Cardiac muscle cell (in vitro differentiated cells and primary cell): ENCODE measurements around the gene AGBL5. TPM values are rescaled to one million over a fixed set of nuclear protein-coding genes. Genes with fewer than 3 reads are reported as not detected.
A peak's percentile ranks its signal among the peaks of the same experiment; 100 is the strongest.

Experiments
- DNase-seq, 2 donors: peaks; one replicate each; pipeline versions ENCODE4 v3.0.0 to v3.0.0-alpha.2; 2010 to 2017; ENCODE audit warnings: low read depth in 1 of 2, low spot score in 1 of 2
- H3K27ac ChIP-seq: fragments of 200-600 bp; sonication (generic); 2 replicates; pipeline ENCODE4 v1.5.1; 2016
- H3K27me3 ChIP-seq: fragments of 200-600 bp; sonication (generic); 2 replicates; pipeline ENCODE4 v1.6.0; 2016; ENCODE audit warnings: control low read depth
- H3K36me3 ChIP-seq: fragments of 200-600 bp; sonication (generic); 2 replicates; pipeline ENCODE4 v1.5.1; 2016; ENCODE audit warnings: control low read depth
- H3K4me1 ChIP-seq: fragments of 200-600 bp; sonication (generic); 2 replicates; pipeline ENCODE4 v1.8.1; 2017; ENCODE audit warnings: low read depth, mild to moderate bottlenecking, mixed run types
- H3K4me3 ChIP-seq: fragments of 200-600 bp; sonication (generic); 2 replicates; pipeline ENCODE4 v1.5.1; 2016; ENCODE audit warnings: mild to moderate bottlenecking
- H3K9me3 ChIP-seq: fragments of 200-600 bp; sonication (generic); 2 replicates; pipeline ENCODE4 v1.5.1; 2017; ENCODE audit warnings: low read depth, mild to moderate bottlenecking, control low read depth
- polyA plus RNA-seq: library from polyadenylated mRNA; unstranded; fragments of >200 nt; fragmentation: Nextera tagmentation; extraction: Ambion mirVana; gene quantifications from 2 replicates; pipeline ENCODE4 v1.2.1, GENCODE V29; 2016
- total RNA-seq: library from RNA; depleted of rRNA; stranded (reverse); fragments of >200 nt; gene quantifications from 2 replicates; pipeline ENCODE4 v1.2.3, GENCODE V29; 2016
- TF ChIP-seq, protein P1 (sequence below): IDR thresholded peaks from 2 replicates; pipeline ENCODE4 v1.5.1; 2012; ENCODE audit warnings: low read depth, mild to moderate bottlenecking, low read length

The AGBL5 gene
- total and polyA plus RNA-seq, 2 experiments from 2014 or later: 52.0 to 67.0 TPM

DNA sequence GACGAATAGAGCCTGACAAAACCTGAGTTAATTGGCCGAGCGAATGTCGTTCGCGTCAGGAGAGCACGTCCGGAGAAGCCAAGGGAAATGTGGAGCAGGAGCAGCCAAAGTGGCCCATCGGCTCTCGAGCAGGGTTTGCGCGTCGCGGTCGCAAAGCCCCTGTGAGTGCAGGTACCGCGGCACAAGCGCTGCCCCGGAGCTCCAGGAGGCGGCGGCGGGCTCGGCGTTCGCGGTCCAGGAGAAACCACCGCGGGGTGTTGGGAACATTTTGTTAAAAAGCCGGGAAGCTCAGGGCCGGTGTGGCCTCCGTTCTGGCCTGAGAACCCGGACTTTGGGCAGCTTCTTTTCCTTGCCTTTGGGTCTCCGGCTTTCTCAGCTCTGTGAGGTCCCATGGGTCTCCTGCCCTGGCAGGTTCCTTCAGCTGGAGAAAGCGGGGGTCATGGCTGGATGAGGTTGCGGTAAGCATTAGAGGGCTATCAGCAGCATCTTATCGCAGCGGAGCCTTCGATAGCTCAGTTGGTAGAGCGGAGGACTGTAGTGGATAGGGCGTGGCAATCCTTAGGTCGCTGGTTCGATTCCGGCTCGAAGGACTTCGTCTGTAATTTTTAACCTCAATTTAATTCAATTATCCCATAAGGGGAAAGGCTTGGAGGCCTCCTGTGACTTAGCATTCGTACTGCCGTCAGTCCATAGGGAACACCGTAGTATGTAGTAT is 1.0 kb upstream of the AGBL5 start:
- Histone ChIP-seq H3K27me3 (no peaks in the 10 kb centered on the region), H3K27ac (peak overlapping the region; percentile 96), H3K9me3 (no peaks in the 10 kb centered on the region), H3K4me1 (peaks cover 9% of the 10 kb centered on the region), H3K4me3 (peak overlapping the region; percentile 97), H3K36me3 (peaks cover 21% of the 10 kb centered on the region)
- TF ChIP-seq, protein P1, sequence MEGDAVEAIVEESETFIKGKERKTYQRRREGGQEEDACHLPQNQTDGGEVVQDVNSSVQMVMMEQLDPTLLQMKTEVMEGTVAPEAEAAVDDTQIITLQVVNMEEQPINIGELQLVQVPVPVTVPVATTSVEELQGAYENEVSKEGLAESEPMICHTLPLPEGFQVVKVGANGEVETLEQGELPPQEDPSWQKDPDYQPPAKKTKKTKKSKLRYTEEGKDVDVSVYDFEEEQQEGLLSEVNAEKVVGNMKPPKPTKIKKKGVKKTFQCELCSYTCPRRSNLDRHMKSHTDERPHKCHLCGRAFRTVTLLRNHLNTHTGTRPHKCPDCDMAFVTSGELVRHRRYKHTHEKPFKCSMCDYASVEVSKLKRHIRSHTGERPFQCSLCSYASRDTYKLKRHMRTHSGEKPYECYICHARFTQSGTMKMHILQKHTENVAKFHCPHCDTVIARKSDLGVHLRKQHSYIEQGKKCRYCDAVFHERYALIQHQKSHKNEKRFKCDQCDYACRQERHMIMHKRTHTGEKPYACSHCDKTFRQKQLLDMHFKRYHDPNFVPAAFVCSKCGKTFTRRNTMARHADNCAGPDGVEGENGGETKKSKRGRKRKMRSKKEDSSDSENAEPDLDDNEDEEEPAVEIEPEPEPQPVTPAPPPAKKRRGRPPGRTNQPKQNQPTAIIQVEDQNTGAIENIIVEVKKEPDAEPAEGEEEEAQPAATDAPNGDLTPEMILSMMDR: peak; percentile 39
- DNase-seq: peak; percentile 90 to 92

DNA sequence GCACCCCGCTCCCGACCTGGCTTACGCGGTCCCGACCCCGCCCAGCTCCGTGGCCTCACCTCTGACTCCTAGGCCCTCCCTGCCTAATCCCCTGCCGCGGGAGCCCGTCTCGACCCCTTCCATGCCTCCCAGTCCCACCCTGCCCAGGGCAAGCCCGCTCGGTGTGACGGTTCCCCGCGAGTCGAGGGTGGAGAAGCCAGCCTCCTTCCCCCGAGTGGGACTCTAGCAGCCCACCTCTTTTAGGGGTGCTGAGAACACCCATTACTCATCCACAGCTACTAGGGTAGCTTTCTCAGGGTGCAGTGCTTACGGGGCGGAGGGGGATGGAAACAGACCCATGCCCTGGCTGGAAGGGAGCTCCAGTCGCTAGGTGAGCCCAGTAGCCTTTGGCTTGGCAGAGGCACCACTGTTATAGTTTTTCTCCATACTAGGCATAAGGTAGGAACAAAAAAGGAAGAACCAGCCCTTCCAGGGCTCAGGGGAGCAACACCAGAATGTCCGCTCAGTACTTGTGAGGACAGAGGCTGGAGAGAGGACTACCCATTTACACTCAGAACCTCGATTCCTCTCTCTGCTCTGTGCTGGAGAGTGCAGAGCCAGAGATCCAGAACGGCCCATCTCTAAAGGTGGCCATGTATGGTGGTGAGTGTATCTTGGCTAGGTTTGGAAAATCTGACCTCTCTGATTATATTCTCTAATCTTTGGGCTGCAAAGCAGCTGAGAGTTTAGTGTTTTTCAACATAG is 606 bp downstream of the AGBL5 start:
- no peaks in the 10 kb centered on the region for H3K27me3 ChIP-seq
- peak overlapping the region; percentile 97 for H3K4me3 ChIP-seq
- TF ChIP-seq, protein P1: no peak
- peak in 1 of 2 donors; percentile 28 for DNase-seq
- H3K9me3 ChIP-seq: no peaks in the 10 kb centered on the region
- peaks cover 9% of the 10 kb centered on the region for H3K4me1 ChIP-seq
- peaks cover 33% of the 10 kb centered on the region for H3K36me3 ChIP-seq
- peak overlapping the region; percentile 96 for H3K27ac ChIP-seq

DNA sequence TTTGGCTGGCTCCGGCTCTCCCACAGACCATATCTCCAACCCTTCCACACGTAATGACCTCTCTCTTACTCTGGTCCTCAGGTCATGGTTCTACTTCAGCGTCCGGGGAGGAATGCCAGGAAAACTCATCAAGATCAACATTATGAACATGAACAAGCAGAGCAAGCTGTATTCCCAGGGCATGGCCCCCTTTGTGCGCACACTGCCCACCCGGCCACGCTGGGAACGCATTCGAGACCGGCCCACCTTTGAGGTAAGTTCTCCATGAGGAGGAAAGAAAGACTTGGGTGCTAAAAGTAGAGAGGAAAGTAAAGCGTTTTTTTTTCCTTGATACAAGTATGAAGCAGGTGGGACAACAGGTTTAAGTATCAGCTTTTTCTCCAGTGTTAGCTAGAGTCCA is 1.9 kb downstream of the AGBL5 start:
- DNase-seq: no peak
- H3K27ac ChIP-seq: no peak overlapping the region
- H3K27me3 ChIP-seq: no peaks in the 10 kb centered on the region
- peaks cover 9% of the 10 kb centered on the region for H3K4me1 ChIP-seq
- H3K4me3 ChIP-seq: no peak overlapping the region
- TF ChIP-seq, protein P1: no peak
- H3K9me3 ChIP-seq: no peaks in the 10 kb centered on the region
- peaks cover 40% of the 10 kb centered on the region for H3K36me3 ChIP-seq

DNA sequence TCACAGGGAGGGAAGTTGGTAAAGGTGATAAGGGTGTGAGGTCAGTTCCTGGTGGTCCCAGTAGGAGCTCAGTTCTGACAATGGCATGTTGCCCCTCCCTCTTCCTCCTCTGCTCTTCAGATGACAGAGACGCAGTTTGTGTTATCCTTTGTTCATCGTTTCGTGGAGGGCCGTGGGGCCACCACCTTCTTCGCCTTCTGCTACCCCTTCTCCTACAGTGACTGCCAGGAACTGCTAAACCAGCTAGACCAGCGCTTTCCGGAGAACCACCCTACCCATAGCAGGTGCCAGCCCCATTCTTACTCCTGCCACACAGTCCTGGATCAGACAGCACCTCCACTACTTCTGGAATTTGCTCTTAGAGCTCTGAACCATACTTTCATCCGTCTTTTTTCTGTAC is 2.3 kb downstream of the AGBL5 start:
- no peak for DNase-seq
- Histone ChIP-seq H3K4me3 (no peak overlapping the region), H3K9me3 (no peaks in the 10 kb centered on the region), H3K27me3 (no peaks in the 10 kb centered on the region), H3K36me3 (peaks cover 41% of the 10 kb centered on the region), H3K4me1 (peaks cover 9% of the 10 kb centered on the region), H3K27ac (no peak overlapping the region)
- TF ChIP-seq, protein P1: no peak

DNA sequence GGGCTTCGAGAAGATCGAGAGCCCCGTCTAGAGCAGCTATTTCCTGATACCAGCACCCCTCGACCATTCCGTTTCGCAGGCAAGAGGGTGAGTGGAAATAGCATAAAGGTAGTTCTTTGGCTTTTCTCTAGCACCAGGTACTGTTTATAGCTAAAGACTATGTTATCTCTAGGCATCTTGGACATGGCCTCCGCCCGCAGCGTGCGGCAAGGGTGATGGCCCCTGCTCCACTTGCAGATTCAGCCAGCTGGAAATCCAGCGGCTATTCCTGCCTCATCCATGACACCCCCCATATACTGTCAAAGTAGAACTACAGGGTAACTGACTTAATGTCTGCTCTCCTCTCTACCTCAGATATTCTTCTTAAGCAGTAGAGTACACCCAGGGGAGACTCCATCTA is 3.3 kb downstream of the AGBL5 start:
- Histone ChIP-seq H3K27me3 (no peaks in the 10 kb centered on the region), H3K27ac (no peak overlapping the region), H3K36me3 (peaks cover 41% of the 10 kb centered on the region), H3K4me3 (no peak overlapping the region), H3K9me3 (no peaks in the 10 kb centered on the region), H3K4me1 (peaks cover 3% of the 10 kb centered on the region)
- DNase-seq: no peak
- TF ChIP-seq, protein P1: no peak
